ENCODE results near the gene MTUS2. TPM values are rescaled to one million over a fixed set of nuclear protein-coding genes. Genes with fewer than 3 reads are reported as not detected.

MTUS2 gene
- total RNA-seq, 1 experiment from 2014 or later, result 0.11 TPM

DNA sequence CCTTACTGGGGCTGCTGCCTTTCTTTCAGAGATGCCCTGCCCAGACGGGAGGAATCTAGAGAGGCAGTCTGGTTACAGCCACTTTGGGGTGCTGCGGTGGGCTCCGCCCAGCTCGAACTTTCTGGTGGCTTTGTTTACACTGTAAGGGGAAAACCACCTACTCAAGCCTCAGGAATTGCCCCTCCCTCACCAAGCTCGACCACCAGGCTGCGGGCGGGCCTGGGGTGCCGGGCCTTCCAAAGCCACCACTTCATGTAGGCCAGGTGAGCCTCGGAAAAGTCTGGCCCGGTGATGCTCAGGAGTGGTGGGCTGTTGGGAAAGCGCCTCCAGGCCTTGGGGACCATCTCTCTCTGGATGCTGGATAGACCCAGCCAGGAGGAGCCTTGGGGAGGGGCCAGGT lies 218.6 kb downstream of the MTUS2 start:
- ChIA-PET POLR2A (ENCODE audit: low non-redundant PET) (no interaction called here), CTCF (no interaction called here)
- Histone ChIP-seq H3K27ac (ENCODE audit: low read depth, low read length, poor library complexity, severe bottlenecking) (no peak overlapping the region), H3K4me3 (ENCODE audit: low read depth, low read length, poor library complexity, severe bottlenecking) (no peak overlapping the region), H3K4me1 (ENCODE audit: insufficient read depth, low read length, poor library complexity, severe bottlenecking) (no peaks in the 10 kb centered on the region), H3K27me3 (replicated peaks; ENCODE audit: insufficient read depth, low read depth, low read length, poor library complexity) (no peaks in the 10 kb centered on the region), H3K9me3 (ENCODE audit: low read depth, low read length, poor library complexity, severe bottlenecking) (no peaks in the 10 kb centered on the region), H3K36me3 (ENCODE audit: insufficient read depth, low read length, poor library complexity, severe bottlenecking) (no peaks in the 10 kb centered on the region)
- BruUV-seq (replicated peaks), result no TSS peak
- TF ChIP-seq, protein P1, sequence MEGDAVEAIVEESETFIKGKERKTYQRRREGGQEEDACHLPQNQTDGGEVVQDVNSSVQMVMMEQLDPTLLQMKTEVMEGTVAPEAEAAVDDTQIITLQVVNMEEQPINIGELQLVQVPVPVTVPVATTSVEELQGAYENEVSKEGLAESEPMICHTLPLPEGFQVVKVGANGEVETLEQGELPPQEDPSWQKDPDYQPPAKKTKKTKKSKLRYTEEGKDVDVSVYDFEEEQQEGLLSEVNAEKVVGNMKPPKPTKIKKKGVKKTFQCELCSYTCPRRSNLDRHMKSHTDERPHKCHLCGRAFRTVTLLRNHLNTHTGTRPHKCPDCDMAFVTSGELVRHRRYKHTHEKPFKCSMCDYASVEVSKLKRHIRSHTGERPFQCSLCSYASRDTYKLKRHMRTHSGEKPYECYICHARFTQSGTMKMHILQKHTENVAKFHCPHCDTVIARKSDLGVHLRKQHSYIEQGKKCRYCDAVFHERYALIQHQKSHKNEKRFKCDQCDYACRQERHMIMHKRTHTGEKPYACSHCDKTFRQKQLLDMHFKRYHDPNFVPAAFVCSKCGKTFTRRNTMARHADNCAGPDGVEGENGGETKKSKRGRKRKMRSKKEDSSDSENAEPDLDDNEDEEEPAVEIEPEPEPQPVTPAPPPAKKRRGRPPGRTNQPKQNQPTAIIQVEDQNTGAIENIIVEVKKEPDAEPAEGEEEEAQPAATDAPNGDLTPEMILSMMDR (conservative IDR thresholded peaks at IDR 0.05; ENCODE audit: low read depth, low read length), result no peak
- no peak for TF ChIP-seq EZH2 (IDR thresholded peaks at IDR 0.05; ENCODE audit: borderline replicate concordance, low read depth, low read length, poor library complexity, severe bottlenecking)
- intact Hi-C loops (cut with micrococcal nuclease; ENCODE audit: unreplicated experiment), result no loop called here
- no peak for DNase-seq (ENCODE audit: low spot score)

DNA sequence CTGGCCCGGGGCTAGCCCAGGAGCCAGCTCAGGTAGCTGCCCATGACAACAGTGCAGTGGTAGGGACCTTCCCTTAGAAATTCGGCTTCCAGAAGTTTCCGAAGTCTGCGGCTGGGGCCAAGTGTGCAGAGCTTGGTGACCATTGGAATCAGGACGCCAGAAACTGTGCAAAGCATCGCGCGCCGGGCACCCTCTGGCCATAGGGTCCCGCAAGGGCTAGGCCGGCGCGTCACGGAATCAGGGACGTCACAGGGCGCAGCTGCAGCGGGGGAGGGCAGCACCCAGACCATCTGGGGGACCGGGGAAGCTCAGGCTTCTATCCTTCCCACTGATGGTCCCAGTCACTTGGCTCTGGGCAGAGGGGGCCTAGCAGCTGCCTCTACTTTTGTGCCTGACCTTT lies 219.1 kb downstream of the MTUS2 start:
- Histone ChIP-seq H3K4me1 (ENCODE audit: insufficient read depth, low read length, poor library complexity, severe bottlenecking) (no peaks in the 10 kb centered on the region), H3K9me3 (ENCODE audit: low read depth, low read length, poor library complexity, severe bottlenecking) (no peaks in the 10 kb centered on the region), H3K36me3 (ENCODE audit: insufficient read depth, low read length, poor library complexity, severe bottlenecking) (no peaks in the 10 kb centered on the region), H3K27me3 (replicated peaks; ENCODE audit: insufficient read depth, low read depth, low read length, poor library complexity) (no peaks in the 10 kb centered on the region), H3K27ac (ENCODE audit: low read depth, low read length, poor library complexity, severe bottlenecking) (no peak overlapping the region), H3K4me3 (ENCODE audit: low read depth, low read length, poor library complexity, severe bottlenecking) (no peak overlapping the region)
- TF ChIP-seq, protein P1 (conservative IDR thresholded peaks at IDR 0.05; ENCODE audit: low read depth, low read length), result no peak
- TF ChIP-seq EZH2 (IDR thresholded peaks at IDR 0.05; ENCODE audit: borderline replicate concordance, low read depth, low read length, poor library complexity, severe bottlenecking), result no peak
- POLR2A ChIA-PET (ENCODE audit: low non-redundant PET), result no interaction called here
- BruUV-seq (replicated peaks), result no TSS peak
- CTCF ChIA-PET, result no interaction called here
- no peak for DNase-seq (ENCODE audit: low spot score)
- intact Hi-C loops (cut with micrococcal nuclease; ENCODE audit: unreplicated experiment), result no loop called here

DNA sequence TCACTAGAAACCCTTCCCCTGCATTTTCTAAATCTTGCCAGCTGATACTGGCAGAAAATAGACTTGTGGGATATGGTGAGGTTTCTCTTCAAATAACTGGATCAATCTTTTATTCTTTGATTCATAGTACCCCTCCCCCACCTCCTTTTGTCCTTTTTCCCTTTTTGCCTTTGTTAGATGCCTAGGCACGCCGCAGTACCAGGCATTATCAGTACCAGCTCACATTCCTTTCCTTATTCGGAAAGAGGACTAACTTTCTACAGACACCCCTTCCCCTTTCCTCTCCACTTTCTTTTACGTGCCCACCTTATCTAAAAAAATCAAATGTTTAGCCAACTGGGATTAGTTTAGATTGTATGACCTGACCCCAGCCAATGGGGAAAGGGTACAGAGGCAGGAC lies 226.4 kb downstream of the MTUS2 start:
- no peaks in the 10 kb centered on the region for H3K9me3 ChIP-seq (ENCODE audit: low read depth, low read length, poor library complexity, severe bottlenecking)
- ChIA-PET CTCF (no interaction called here), POLR2A (ENCODE audit: low non-redundant PET) (no interaction called here)
- intact Hi-C loops (cut with micrococcal nuclease; ENCODE audit: unreplicated experiment), result no loop called here
- DNase-seq (ENCODE audit: low spot score), result no peak
- BruUV-seq (replicated peaks), result no TSS peak
- no peak for TF ChIP-seq EZH2 (IDR thresholded peaks at IDR 0.05; ENCODE audit: borderline replicate concordance, low read depth, low read length, poor library complexity, severe bottlenecking)
- TF ChIP-seq, protein P1 (conservative IDR thresholded peaks at IDR 0.05; ENCODE audit: low read depth, low read length), result no peak
- no peaks in the 10 kb centered on the region for H3K4me1 ChIP-seq (ENCODE audit: insufficient read depth, low read length, poor library complexity, severe bottlenecking)
- no peaks in the 10 kb centered on the region for H3K36me3 ChIP-seq (ENCODE audit: insufficient read depth, low read length, poor library complexity, severe bottlenecking)
- H3K27me3 ChIP-seq (replicated peaks; ENCODE audit: insufficient read depth, low read depth, low read length, poor library complexity), result no peaks in the 10 kb centered on the region
- H3K27ac ChIP-seq (ENCODE audit: low read depth, low read length, poor library complexity, severe bottlenecking), result no peak overlapping the region
- H3K4me3 ChIP-seq (ENCODE audit: low read depth, low read length, poor library complexity, severe bottlenecking), result no peak overlapping the region
